HG03139 (cell line): ENCODE results near the gene COQ9.
A peak's percentile ranks its signal among the peaks of the same experiment; 100 is the strongest.
"Not testable (repeated sequence)": the region's sequence is repeated elsewhere in the genome, so short reads cannot be mapped to it uniquely, and the experiment has no call there.

ENCODE experiments used
- ATAC-seq: cut with Tn5 transposase; IDR thresholded peaks from one replicate; pipeline ENCODE4 v1.9.1; 2021; ENCODE audit not compliant: unreplicated experiment

COQ9 gene

GRCh38 chr16:57447186-57447962 lies at the start of gene COQ9, which contains the start of gene CIAPIN1:
Gene COQ9 (plus strand): TSS chr16:57447479. CDS start chr16:57447506, 27 bp downstream.
Gene CIAPIN1 (minus strand): TSS chr16:57447385. CDS start chr16:57440928, 6,457 bp downstream.
- ATAC-seq = peak; percentile 99

GRCh38 chr16:57397493-57397892 lies 49.8 kb upstream of the COQ9 start:
- not testable (repeated sequence) for ATAC-seq

GRCh38 chr16:57401943-57402640 lies 45.2 kb upstream of the COQ9 start:
- no peak for ATAC-seq

- no peak for ATAC-seq
Measured at GRCh38 chr16:57403965-57404817, 43.1 kb upstream of the COQ9 start, which contains the start of gene CCL17. Gene CCL17 (plus strand): TSS chr16:57404767. CDS start chr16:57413933, 9,166 bp downstream.

- no peak for ATAC-seq
Measured at GRCh38 chr16:57405097-57405496, 42.2 kb upstream of the COQ9 start.

- no peak for ATAC-seq
Measured at GRCh38 chr16:57406881-57407280, 40.4 kb upstream of the COQ9 start.

GRCh38 chr16:57407521-57408353 lies 39.5 kb upstream of the COQ9 start:
- no peak for ATAC-seq

DNA sequence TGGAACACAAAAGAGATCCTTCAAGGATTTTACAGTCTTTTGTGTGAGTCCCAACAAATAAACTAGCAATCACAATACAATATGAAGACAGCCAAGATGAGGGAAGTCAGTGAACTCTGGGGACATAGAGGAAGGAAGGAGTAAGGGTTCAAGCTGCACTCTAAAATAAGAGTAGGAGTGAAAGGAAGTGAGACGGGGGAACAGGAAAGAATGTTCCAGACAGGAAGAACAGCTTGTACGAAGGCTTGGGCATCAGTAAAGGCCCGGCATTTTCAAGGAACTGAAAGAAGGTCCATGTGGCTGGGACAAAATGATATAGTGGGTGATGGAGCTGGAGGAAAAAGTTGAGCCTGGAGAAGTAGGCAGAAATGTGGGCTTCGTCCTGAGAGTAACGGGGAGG lies 38.2 kb upstream of the COQ9 start:
- no peak for ATAC-seq

GRCh38 chr16:57409870-57410587 lies 37.2 kb upstream of the COQ9 start:
- ATAC-seq = no peak

DNA sequence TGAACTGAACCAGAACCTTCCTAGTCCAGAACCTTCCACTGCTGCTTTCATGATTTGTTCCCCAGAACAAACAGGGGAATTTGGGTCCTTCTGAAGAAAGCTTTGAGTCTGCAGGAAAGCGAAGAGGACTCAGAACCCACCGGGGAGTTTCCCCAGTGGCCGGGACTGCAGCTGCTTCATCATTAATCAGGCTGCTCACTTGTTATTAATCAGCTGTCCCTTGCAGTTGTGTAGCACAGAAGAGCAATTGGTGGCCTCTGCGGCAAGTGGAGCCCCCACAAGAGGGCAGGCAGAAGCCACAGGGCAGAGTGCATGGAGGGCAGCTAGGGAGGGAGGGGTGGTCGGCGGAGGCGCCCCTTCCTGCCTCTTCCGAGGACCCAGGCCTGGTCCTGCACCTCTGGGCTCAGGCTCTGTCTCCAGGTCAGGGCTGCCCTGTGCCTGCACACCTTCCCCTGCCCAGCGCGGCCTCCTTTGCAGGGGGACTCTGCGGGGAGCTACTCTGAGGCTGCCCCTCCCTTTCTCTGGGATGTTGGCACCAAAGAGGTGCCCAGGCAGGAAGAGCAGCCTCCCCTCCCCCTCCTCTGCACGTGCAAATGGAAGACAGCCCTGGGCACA lies 35.8 kb upstream of the COQ9 start:
- ATAC-seq = no peak

GRCh38 chr16:57412584-57412983 lies 34.7 kb upstream of the COQ9 start:
- ATAC-seq = no peak

GRCh38 chr16:57413301-57413730 lies 34.0 kb upstream of the COQ9 start:
- peak; percentile 48 for ATAC-seq

DNA sequence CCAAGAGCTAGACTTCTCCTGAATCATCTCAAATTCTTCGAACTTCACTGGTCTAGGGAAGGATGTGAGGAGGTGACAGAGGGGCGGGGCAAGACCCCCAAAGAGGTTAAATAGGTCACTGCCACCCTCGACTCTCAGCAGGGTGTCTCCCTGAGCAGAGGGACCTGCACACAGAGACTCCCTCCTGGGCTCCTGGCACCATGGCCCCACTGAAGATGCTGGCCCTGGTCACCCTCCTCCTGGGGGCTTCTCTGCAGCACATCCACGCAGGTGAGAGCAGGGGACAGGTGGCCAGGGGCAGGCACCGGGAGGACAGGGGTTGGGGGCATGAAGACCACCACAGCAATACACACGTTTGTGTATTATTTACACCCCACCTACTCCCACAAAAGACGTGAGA lies 33.5 kb upstream of the COQ9 start:
- ATAC-seq = no peak

DNA sequence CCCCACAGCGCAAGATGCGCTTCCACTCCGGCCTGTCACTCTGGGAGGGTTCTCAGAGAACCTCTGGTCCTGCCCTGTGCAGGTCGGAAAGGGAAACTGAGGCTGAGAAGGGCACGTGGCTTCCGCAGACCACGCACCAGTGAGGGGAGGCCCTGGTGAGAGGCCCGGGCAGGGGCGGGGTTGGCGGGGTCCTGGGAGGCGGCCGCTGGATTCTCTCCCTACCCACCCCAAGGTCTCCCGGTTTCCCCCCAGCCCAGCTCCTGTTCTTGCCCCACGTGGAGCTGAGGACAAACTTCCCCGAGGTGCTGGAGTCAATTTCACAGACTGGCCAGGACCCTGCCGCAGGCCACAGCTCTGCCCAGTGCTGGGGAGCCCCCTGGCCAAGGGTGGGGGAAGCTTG lies 31.2 kb upstream of the COQ9 start:
- no peak for ATAC-seq

DNA sequence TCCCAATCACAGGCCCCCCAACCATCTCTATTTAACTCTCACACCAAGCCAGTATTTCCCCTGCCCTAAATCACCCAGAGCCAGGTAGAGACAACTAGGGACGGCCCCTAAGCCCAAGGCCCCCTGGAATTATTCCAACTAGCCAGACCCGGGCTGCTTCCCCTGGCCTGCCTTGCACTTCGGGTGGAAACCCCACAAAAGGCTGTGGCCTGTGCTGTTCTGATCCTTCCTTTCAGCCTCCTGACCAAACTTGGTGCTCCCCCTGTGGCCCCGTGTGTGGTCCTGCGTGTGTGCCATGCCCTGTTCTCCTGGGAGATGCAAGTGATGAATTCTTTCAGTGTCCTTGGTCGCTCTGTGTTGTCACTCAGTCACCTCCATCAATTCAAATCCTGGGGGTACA lies 27.8 kb upstream of the COQ9 start:
- no peak for ATAC-seq

DNA sequence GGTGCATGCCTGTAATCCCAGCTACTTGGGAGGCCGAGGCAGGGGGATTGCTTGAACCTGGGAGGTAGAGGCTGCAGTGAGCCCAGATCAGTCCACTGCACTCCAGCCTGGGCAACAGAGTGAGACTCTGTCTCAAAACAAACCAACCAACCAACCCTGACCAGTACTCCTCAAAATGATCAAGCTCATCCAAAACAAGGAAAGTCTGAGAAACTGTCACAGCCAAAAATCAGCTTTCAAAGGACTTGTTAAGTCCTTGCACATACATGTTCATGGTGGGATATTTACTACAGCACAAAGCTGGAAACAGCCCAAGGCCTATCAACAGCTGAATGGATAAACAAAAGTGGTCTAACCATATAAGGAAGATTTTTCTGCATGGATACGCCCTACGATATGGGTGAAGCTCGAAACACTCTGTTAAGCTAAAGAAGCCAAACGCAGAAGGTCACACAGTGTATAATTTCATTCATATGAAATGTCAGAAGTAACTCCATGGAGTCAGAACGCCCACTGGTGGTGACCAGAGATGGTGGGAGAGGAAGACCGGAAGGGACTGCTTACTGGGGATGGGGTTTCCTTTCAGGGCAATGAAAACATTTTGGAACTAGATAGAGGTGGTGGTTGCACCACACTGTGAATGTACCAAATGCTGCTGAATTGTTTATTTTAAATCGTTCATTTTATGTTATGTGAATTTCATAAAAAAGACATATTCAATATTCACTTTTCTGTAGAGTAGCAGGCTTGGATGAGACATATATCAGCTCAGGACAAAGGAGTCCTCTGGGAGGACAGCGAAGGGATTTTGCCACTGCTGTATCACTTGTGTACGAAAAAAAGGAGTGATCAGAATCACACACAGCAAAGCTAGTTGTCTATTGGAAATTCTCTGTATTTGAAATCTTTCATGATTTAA lies 25.0 kb upstream of the COQ9 start:
- no peak for ATAC-seq

DNA sequence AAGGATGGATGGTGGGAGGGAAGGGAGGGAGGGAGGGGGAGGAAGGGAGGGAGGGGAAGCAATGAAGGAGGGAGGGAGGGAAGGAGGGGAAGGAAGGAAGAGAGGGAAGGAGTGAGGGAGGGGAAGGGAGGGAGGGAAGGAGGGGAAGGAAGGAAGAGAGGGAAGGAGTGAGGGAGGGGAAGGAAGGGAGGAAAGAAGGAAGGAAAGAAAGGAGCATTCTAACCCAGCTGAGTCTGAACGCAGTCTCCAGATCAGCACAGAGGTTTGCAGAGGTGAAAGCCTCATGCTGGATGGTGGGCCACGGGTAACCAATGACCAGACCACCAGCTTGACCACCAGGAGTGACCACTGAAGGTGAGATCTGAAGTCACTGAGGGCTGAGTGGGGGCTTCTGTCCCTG lies 24.1 kb upstream of the COQ9 start:
- no peak for ATAC-seq

GRCh38 chr16:57424583-57424982 lies 22.7 kb upstream of the COQ9 start:
- ATAC-seq = no peak
